ENCODE data around the gene MIPOL1.
A peak's percentile ranks its signal among the peaks of the same experiment; 100 is the strongest.
"Not testable (repeated sequence)": the region's sequence is repeated elsewhere in the genome, so short reads cannot be mapped to it uniquely, and the experiment has no call there.

MIPOL1 gene

GRCh38 chr14:37236044-37236443, 38.3 kb downstream of the MIPOL1 start:
- DNase-seq: not testable (repeated sequence)

GRCh38 chr14:37237094-37237493, 39.4 kb downstream of the MIPOL1 start:
- no peak for DNase-seq

GRCh38 chr14:37237735-37238200, 40.0 kb downstream of the MIPOL1 start:
- no peak for DNase-seq

GRCh38 chr14:37241198-37241597, 43.5 kb downstream of the MIPOL1 start:
- DNase-seq: no peak

GRCh38 chr14:37246427-37246829, 48.7 kb downstream of the MIPOL1 start:
- DNase-seq: peak; percentile 54

- no peak for DNase-seq
These were observed 50.2 kb downstream of the MIPOL1 start for GRCh38 chr14:37247791-37248461.

GRCh38 chr14:37251775-37252174, 54.0 kb downstream of the MIPOL1 start:
- DNase-seq: no peak

- no peak for DNase-seq
These were observed 54.7 kb downstream of the MIPOL1 start for GRCh38 chr14:37252434-37252833.

- no peak for DNase-seq
These were observed 56.2 kb downstream of the MIPOL1 start for GRCh38 chr14:37253905-37254304.

GRCh38 chr14:37254411-37254947, 56.7 kb downstream of the MIPOL1 start:
- no peak for DNase-seq

- no peak for DNase-seq
These were observed 59.8 kb downstream of the MIPOL1 start for GRCh38 chr14:37257501-37258070.

GRCh38 chr14:37262649-37263048, 64.9 kb downstream of the MIPOL1 start:
- DNase-seq: no peak

GRCh38 chr14:37263656-37264236, 66.0 kb downstream of the MIPOL1 start:
- DNase-seq: no peak

- no peak for DNase-seq
These were observed 71.1 kb downstream of the MIPOL1 start for GRCh38 chr14:37268788-37269187.

- no peak for DNase-seq
These were observed 72.9 kb downstream of the MIPOL1 start for GRCh38 chr14:37270629-37271028.

- no peak for DNase-seq
These were observed 74.8 kb downstream of the MIPOL1 start for GRCh38 chr14:37272569-37272968.

GRCh38 chr14:37274652-37275051, 76.9 kb downstream of the MIPOL1 start:
- no peak for DNase-seq

GRCh38 chr14:37275963-37276362, 78.2 kb downstream of the MIPOL1 start:
- no peak for DNase-seq

- DNase-seq: no peak
These were observed 81.2 kb downstream of the MIPOL1 start for GRCh38 chr14:37278636-37279538.

GRCh38 chr14:37279818-37280217, 82.1 kb downstream of the MIPOL1 start:
- no peak for DNase-seq

- no peak for DNase-seq
These were observed 87.0 kb downstream of the MIPOL1 start for GRCh38 chr14:37284760-37285159.

GRCh38 chr14:37285220-37285619, 87.5 kb downstream of the MIPOL1 start:
- DNase-seq: no peak

- DNase-seq: no peak
These were observed 92.0 kb downstream of the MIPOL1 start for GRCh38 chr14:37289688-37290087.
